Calu3 (cell line): ENCODE measurements around the gene MRPS5. TPM values are rescaled to one million over a fixed set of nuclear protein-coding genes. Genes with fewer than 3 reads are reported as not detected.

Experiments
- BruUV-seq: library from RNA; stranded (reverse); fragments of 400-500 nt; replicated peaks from 2 replicates; lab custom pipeline; 2021; lab: Mats Ljungman, UMichigan
- CTCF ChIA-PET: fragments of 300-600 bp; sonication (Branson Sonifier 250); formaldehyde crosslinking; loops from one replicate; lab custom pipeline; 2022; ENCODE audit warnings: antibody characterized with exemption; lab: Charles Lee
- DNase-seq: peaks from one replicate; pipeline ENCODE4 v3.0.0; 2022
- H3K27ac Mint-ChIP-seq: one replicate; pipeline ENCODE4 v1.8.0; 2022; ENCODE audit warnings: mixed read lengths; ENCODE audit not compliant: unreplicated experiment
- H3K27me3 Mint-ChIP-seq: one replicate; pipeline ENCODE4 v1.8.0; 2022; ENCODE audit warnings: mixed read lengths; ENCODE audit not compliant: unreplicated experiment
- H3K36me3 Mint-ChIP-seq: one replicate; pipeline ENCODE4 v1.8.0; 2022; ENCODE audit warnings: mild to moderate bottlenecking, moderate library complexity, mixed read lengths; ENCODE audit not compliant: insufficient read depth, unreplicated experiment
- H3K4me1 Mint-ChIP-seq: one replicate; pipeline ENCODE4 v1.8.0; 2022; ENCODE audit warnings: mild to moderate bottlenecking, low read depth, mixed read lengths; ENCODE audit not compliant: unreplicated experiment
- H3K4me3 Mint-ChIP-seq: one replicate; pipeline ENCODE4 v1.8.0; 2022; ENCODE audit warnings: mild to moderate bottlenecking, low read depth, moderate library complexity, mixed read lengths; ENCODE audit not compliant: unreplicated experiment
- H3K9me3 Mint-ChIP-seq: one replicate; pipeline ENCODE4 v1.8.0; 2022; ENCODE audit warnings: low read depth, mixed read lengths; ENCODE audit not compliant: unreplicated experiment
- CTCF ChIP-seq: fragments of 200-600 bp; IDR thresholded peaks from one replicate; pipeline ENCODE4 v1.8.0; 2022; ENCODE audit warnings: antibody characterized with exemption; ENCODE audit not compliant: unreplicated experiment
- intact Hi-C: fragments of 100-400 bp; cut with micrococcal nuclease; formaldehyde crosslinking; loops from one replicate; pipeline ENCODE4 v1.10.0; 2022; ENCODE audit not compliant: unreplicated experiment
- total RNA-seq: library from RNA; stranded (reverse); gene quantifications from 2 replicates; pipeline ENCODE4 v1.2.3, GENCODE V29; 2022

MRPS5 gene
- total RNA-seq, 1 experiment from 2014 or later, result 71.5 TPM

DNA sequence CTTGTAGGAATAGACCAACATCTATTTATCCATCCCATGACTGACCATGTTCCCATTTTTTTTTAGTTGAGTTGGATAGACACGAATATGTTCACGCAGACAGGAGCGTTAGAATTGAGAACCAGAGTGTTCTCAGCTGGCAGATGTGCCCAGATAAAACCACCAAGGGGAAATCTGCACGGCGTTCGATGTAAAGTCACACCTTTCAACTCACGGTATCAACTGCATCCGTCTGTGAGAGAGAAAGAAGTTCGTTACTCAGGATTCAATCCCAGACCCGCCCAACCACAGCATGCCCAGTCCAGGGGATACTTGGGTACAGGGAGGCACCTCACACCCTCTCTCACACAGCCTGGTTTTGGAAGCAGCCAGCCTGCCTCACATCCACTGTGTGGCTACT is 70.0 kb downstream of the MRPS5 start:
- intact Hi-C loops, result no loop called here
- CTCF ChIA-PET, result no interaction called here

GRCh38 chr2:95050385-95051300 is 71.0 kb downstream of the MRPS5 start:
- Mint-ChIP-seq H3K9me3 (no peaks in the 10 kb centered on the region), H3K27ac (no peak overlapping the region), H3K36me3 (no peaks in the 10 kb centered on the region), H3K4me3 (no peak overlapping the region), H3K27me3 (peaks cover 58% of the 10 kb centered on the region), H3K4me1 (no peaks in the 10 kb centered on the region)
- intact Hi-C loops, result no loop called here
- BruUV-seq, result no TSS peak
- no peak for DNase-seq
- CTCF ChIA-PET, result no interaction called here
- no peak for TF ChIP-seq CTCF

More for the DNA sequence above, 70.0 kb downstream of the MRPS5 start:
- no peak overlapping the region for H3K27ac Mint-ChIP-seq
- DNase-seq, result no peak
- no peak overlapping the region for H3K4me3 Mint-ChIP-seq
- BruUV-seq, result no TSS peak
- H3K27me3 Mint-ChIP-seq, result peaks cover 60% of the 10 kb centered on the region
- no peaks in the 10 kb centered on the region for H3K4me1 Mint-ChIP-seq
- no peaks in the 10 kb centered on the region for H3K9me3 Mint-ChIP-seq
- H3K36me3 Mint-ChIP-seq, result no peaks in the 10 kb centered on the region
- no peak for TF ChIP-seq CTCF

DNA sequence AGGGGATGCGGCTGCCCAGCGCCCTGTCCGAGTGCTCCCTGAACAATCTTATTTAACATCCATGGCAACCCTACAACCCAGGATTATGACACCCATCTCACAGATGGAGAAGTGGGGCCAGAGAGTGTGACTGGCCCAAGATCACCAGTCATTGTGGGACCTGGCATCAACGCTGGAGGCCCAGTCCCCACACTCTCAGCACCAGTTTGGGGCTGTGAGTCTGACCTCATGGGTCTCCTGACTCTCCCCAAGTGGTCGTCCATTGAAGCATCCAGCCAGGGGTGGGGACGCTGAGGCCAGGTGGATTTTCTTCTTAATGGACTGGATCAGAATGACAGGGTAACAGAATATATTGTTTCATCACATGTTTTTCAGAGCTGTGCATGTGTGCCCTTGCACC is 71.6 kb downstream of the MRPS5 start:
- Mint-ChIP-seq H3K4me3 (no peak overlapping the region), H3K9me3 (no peaks in the 10 kb centered on the region), H3K27me3 (peaks cover 61% of the 10 kb centered on the region), H3K27ac (no peak overlapping the region), H3K36me3 (no peaks in the 10 kb centered on the region), H3K4me1 (no peaks in the 10 kb centered on the region)
- TF ChIP-seq CTCF, result no peak
- CTCF ChIA-PET, result no interaction called here
- DNase-seq, result no peak
- intact Hi-C loops, result no loop called here
- no TSS peak for BruUV-seq

DNA sequence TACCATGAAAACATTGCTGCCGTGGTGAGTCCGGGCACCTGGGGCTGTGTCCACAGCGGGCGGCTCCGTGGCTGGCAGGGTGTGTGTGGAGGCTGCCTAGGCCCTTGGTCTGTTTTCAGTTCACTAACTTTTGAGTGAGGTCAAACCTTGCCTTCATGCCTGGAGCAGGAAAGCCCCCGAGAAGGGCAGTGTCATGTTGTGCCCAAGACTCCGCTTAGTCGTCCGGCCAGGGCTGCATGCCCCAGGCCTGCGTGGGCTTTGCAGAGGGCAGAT is 72.0 kb downstream of the MRPS5 start:
- no TSS peak for BruUV-seq
- CTCF ChIA-PET, result no interaction called here
- DNase-seq, result no peak
- Mint-ChIP-seq H3K9me3 (no peaks in the 10 kb centered on the region), H3K27ac (no peak overlapping the region), H3K4me1 (no peaks in the 10 kb centered on the region), H3K4me3 (no peak overlapping the region), H3K27me3 (peaks cover 61% of the 10 kb centered on the region), H3K36me3 (no peaks in the 10 kb centered on the region)
- intact Hi-C loops, result no loop called here
- no peak for TF ChIP-seq CTCF
